Suprapubic skin (tissue), 4 donors: ENCODE results near the gene TUBA4A. TPM values are rescaled to one million over a fixed set of nuclear protein-coding genes. Genes with fewer than 3 reads are reported as not detected.

Experiments
- DNase-seq, 2 donors: peaks; one replicate each; pipeline ENCODE4 v3.0.0-alpha.2; 2019; ENCODE audit warnings: low spot score in 2 of 2
- H3K27ac ChIP-seq: fragments of 200-600 bp; sonication (generic); one replicate; pipeline ENCODE4 v1.5.1; 2019
- H3K27me3 ChIP-seq: fragments of 200-600 bp; sonication (generic); one replicate; pipeline ENCODE4 v1.5.1; 2019
- H3K36me3 ChIP-seq: fragments of 200-600 bp; sonication (generic); one replicate; pipeline ENCODE4 v1.5.1; 2019
- H3K4me1 ChIP-seq: fragments of 200-600 bp; sonication (generic); one replicate; pipeline ENCODE4 v1.5.1; 2019
- H3K4me3 ChIP-seq: fragments of 200-600 bp; sonication (generic); one replicate; pipeline ENCODE4 v1.5.1; 2019; ENCODE audit warnings: mild to moderate bottlenecking
- H3K9me3 ChIP-seq: fragments of 200-600 bp; sonication (generic); one replicate; pipeline ENCODE4 v1.5.1; 2019
- EP300 ChIP-seq: sonication (generic); formaldehyde crosslinking; IDR thresholded peaks from one replicate; pipeline ENCODE4 v1.6.1; 2017; ENCODE audit warnings: antibody characterized with exemption
- POLR2A ChIP-seq, 2 donors: fragments of 450-650 bp; IDR thresholded peaks; one replicate each; pipeline ENCODE4 v1.6.1; 2017; ENCODE audit warnings: antibody characterized with exemption in 2 of 2, mild to moderate bottlenecking in 2 of 2, moderate library complexity in 2 of 2
- POLR2AphosphoS5 ChIP-seq, 3 donors: sonication (generic); formaldehyde crosslinking; IDR thresholded peaks; one replicate each; pipeline ENCODE4 v1.6.1; 2017; ENCODE audit warnings: antibody characterized with exemption in 3 of 3
- WGBS: methylation state at CpG from one replicate; pipeline ENCODE4 v1.1.5; 2018; 5-methylcytosine and 5-hydroxymethylcytosine counted together
- total RNA-seq, 4 donors: library from RNA; depleted of rRNA; stranded (reverse); fragments of >200 nt; gene quantifications; one replicate each; pipeline ENCODE4 v1.1.0, GENCODE V29; 2016
- TF ChIP-seq, protein P1 (sequence below), 2 donors: fragments of 200-600 bp in 1 of 2; fragments of 450-650 bp in 1 of 2; sonication (generic) in 1 of 2; IDR thresholded peaks; one replicate each; pipeline ENCODE4 v1.5.1; 2016 to 2019; ENCODE audit warnings: antibody characterized with exemption in 2 of 2, mild to moderate bottlenecking in 1 of 2, moderate library complexity in 1 of 2

The TUBA4A gene
- total RNA-seq, 4 donors from 2014 or later, result 194 to 530 (median 394) TPM

DNA sequence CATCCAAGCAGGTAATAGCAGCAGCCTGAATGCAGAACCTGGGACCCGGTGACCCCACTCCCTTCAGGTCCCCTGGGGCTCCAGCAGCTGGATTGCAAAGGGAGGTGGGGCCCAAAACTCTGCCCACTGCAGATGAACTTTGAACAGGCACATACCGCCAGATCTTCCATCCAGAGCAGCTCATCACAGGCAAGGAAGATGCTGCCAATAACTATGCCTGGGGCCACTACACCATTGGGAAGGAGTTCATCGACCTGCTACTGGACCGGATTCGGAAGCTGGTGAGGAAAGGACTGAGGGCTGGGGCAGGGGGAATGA, 16.3 kb upstream of the TUBA4A start:
- 74% methylated on average over 5 of the region's 5 CpGs for WGBS
- TF ChIP-seq, protein P1, sequence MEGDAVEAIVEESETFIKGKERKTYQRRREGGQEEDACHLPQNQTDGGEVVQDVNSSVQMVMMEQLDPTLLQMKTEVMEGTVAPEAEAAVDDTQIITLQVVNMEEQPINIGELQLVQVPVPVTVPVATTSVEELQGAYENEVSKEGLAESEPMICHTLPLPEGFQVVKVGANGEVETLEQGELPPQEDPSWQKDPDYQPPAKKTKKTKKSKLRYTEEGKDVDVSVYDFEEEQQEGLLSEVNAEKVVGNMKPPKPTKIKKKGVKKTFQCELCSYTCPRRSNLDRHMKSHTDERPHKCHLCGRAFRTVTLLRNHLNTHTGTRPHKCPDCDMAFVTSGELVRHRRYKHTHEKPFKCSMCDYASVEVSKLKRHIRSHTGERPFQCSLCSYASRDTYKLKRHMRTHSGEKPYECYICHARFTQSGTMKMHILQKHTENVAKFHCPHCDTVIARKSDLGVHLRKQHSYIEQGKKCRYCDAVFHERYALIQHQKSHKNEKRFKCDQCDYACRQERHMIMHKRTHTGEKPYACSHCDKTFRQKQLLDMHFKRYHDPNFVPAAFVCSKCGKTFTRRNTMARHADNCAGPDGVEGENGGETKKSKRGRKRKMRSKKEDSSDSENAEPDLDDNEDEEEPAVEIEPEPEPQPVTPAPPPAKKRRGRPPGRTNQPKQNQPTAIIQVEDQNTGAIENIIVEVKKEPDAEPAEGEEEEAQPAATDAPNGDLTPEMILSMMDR (IDR thresholded peaks at IDR 0.05), result no peak
- TF ChIP-seq POLR2AphosphoS5 (IDR thresholded peaks at IDR 0.05) (no peak), POLR2A (IDR thresholded peaks at IDR 0.05) (no peak), EP300 (no peak)
- H3K27ac ChIP-seq, result no peak overlapping the region
- H3K9me3 ChIP-seq, result no peaks in the 10 kb centered on the region
- H3K36me3 ChIP-seq, result no peaks in the 10 kb centered on the region
- no peaks in the 10 kb centered on the region for H3K27me3 ChIP-seq
- H3K4me1 ChIP-seq, result peaks cover 11% of the 10 kb centered on the region
- no peak for DNase-seq
- H3K4me3 ChIP-seq, result no peak overlapping the region

DNA sequence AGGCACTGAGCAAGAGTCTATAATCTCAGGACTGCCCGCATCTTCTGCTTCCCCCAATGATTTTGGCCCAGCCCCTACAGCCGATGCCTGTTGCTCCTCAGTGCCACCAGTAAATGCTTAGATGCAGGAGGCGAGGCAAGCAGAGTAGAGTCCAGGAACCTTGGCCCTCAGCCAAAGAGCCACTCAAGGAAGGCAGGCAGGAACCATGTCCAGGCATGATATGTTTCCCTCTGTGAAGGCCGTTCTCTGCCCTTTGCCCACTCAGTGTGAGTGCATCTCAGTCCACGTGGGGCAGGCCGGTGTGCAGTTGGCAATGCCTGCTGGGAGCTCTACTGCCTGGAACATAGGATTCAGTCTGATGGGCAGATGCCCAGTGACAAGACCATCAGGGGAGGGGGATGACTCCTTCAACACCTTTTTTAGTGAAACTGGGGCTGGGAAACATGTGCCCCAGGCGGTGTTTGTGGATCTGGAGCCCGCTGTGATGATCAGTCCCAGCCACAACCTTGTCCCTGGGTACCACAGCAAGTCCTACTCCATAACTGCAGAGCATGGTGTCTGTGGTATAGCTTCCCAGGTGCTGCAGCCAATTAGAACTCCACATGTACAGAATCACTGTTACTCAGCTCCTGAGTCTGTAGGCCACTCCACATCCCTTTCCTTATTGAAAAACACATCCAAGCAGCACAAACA, 15.8 kb upstream of the TUBA4A start:
- Histone ChIP-seq H3K4me1 (peaks cover 8% of the 10 kb centered on the region), H3K4me3 (no peak overlapping the region), H3K9me3 (no peaks in the 10 kb centered on the region), H3K27ac (no peak overlapping the region), H3K27me3 (no peaks in the 10 kb centered on the region), H3K36me3 (no peaks in the 10 kb centered on the region)
- 61% methylated on average over 6 of the region's 8 CpGs for WGBS
- TF ChIP-seq, protein P1 (IDR thresholded peaks at IDR 0.05), result no peak
- no peak for TF ChIP-seq POLR2AphosphoS5 (IDR thresholded peaks at IDR 0.05)
- TF ChIP-seq POLR2A (IDR thresholded peaks at IDR 0.05), result no peak
- TF ChIP-seq EP300, result no peak
- no peak for DNase-seq

DNA sequence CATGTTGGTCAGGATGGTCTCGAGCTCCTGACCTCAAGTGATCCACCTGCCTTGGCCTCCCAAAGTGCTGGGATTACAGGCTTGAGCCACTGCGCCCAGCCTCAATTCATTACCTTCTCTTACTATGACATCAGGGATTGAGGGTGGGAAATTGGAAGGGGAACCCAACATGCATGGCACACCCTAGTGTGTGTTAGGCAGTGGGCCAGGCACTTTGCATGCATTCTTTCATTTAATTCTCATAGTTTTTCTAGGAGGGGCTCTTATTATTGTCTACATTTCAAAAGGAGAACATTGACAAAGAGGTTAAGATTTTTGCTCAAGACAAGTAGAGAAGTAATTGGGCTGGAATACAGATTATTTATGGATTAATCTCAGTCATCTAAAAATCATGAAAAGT, 14.6 kb upstream of the TUBA4A start:
- H3K4me3 ChIP-seq, result no peak overlapping the region
- H3K36me3 ChIP-seq, result no peaks in the 10 kb centered on the region
- H3K27ac ChIP-seq, result no peak overlapping the region
- 72% methylated on average over 2 of the region's 2 CpGs for WGBS
- H3K4me1 ChIP-seq, result peaks cover 3% of the 10 kb centered on the region
- no peaks in the 10 kb centered on the region for H3K9me3 ChIP-seq
- H3K27me3 ChIP-seq, result no peaks in the 10 kb centered on the region
- TF ChIP-seq EP300 (no peak), POLR2A (IDR thresholded peaks at IDR 0.05) (no peak), POLR2AphosphoS5 (IDR thresholded peaks at IDR 0.05) (no peak)
- TF ChIP-seq, protein P1 (IDR thresholded peaks at IDR 0.05), result no peak
- DNase-seq, result no peak

DNA sequence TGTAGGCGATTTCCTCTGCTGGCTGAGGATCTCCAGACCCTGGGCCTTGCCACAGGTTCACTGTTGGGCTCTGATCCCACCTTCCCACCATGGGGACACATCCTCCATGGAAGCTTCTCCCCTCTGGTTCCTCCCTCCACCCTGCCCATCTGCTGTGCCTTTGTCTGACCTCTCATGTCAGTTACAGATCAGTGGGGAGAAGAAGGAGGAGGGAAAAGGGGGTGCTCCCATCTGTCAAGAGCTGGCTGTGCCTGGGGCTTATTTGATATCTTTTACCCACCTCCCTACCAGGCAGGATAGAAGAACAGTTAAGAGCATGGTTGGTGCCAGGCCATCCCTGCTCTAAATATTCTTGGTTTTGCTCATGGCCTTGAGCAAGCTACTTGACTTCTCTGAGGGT, 13.2 kb upstream of the TUBA4A start:
- no peak overlapping the region for H3K27ac ChIP-seq
- no peak for DNase-seq
- H3K9me3 ChIP-seq, result no peaks in the 10 kb centered on the region
- TF ChIP-seq, protein P1 (IDR thresholded peaks at IDR 0.05), result no peak
- no peak for TF ChIP-seq POLR2A (IDR thresholded peaks at IDR 0.05)
- peaks cover 3% of the 10 kb centered on the region for H3K4me1 ChIP-seq
- H3K27me3 ChIP-seq, result no peaks in the 10 kb centered on the region
- H3K36me3 ChIP-seq, result no peaks in the 10 kb centered on the region
- WGBS, result 100% methylated on average over 1 of the region's 1 CpG
- H3K4me3 ChIP-seq, result no peak overlapping the region

DNA sequence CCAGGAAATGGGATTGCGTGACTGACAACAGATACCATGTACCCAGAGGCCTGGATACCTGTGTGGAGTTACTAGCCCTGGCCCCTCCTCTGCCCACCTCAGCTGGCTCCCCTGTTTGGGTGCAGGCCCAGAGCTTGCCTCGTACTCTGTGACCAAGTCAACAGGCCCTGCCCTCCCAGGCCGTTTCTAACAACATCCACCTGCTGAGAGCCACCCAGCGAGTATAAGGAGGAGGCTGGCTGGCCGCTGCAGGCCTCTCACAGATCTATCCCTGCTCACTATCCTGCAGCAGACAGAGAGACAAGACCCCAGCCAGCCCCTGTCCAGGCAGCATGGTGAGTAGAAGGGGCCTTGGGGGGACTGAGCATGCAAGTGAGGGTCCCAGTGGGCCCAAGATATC, 12.5 kb upstream of the TUBA4A start:
- H3K36me3 ChIP-seq, result no peaks in the 10 kb centered on the region
- 70% methylated on average over 2 of the region's 5 CpGs for WGBS
- DNase-seq, result no peak
- TF ChIP-seq POLR2A (IDR thresholded peaks at IDR 0.05) (no peak), EP300 (no peak), POLR2AphosphoS5 (IDR thresholded peaks at IDR 0.05) (no peak)
- TF ChIP-seq, protein P1 (IDR thresholded peaks at IDR 0.05), result no peak
- H3K27me3 ChIP-seq, result peaks cover 5% of the 10 kb centered on the region
- no peak overlapping the region for H3K27ac ChIP-seq
- peaks cover 3% of the 10 kb centered on the region for H3K4me1 ChIP-seq
- no peak overlapping the region for H3K4me3 ChIP-seq
- no peaks in the 10 kb centered on the region for H3K9me3 ChIP-seq
